ENCODE data around the gene MSH6.

Gene MSH6

DNA sequence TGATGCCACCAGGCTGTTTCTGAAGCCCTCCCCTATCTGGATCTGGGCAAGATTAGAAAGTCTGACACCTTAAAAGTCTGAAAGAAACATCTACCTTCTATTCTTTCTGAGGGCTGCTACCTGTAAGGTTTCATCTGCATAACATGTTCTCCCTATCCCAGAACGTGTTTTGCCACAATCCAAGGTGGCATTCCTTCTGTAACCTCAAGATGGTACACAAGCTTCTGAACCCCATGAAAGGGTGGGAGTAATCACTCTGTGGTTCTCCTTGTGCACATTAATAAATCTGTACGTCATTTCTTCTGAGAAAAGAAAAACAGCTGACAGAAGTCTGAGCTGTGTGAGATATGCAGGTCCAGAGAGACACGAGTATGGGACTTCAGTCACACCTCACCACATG, 41.8 kb upstream of the MSH6 start:
- CTCF ChIA-PET: interaction anchor here (1.1 to 2.3 kb wide), 6 partner anchors 9 to 43 kb away, joined by 3 to 8 read pairs (median 4); no protein-coding TSS in a partner anchor
- TF ChIP-seq, protein P1, sequence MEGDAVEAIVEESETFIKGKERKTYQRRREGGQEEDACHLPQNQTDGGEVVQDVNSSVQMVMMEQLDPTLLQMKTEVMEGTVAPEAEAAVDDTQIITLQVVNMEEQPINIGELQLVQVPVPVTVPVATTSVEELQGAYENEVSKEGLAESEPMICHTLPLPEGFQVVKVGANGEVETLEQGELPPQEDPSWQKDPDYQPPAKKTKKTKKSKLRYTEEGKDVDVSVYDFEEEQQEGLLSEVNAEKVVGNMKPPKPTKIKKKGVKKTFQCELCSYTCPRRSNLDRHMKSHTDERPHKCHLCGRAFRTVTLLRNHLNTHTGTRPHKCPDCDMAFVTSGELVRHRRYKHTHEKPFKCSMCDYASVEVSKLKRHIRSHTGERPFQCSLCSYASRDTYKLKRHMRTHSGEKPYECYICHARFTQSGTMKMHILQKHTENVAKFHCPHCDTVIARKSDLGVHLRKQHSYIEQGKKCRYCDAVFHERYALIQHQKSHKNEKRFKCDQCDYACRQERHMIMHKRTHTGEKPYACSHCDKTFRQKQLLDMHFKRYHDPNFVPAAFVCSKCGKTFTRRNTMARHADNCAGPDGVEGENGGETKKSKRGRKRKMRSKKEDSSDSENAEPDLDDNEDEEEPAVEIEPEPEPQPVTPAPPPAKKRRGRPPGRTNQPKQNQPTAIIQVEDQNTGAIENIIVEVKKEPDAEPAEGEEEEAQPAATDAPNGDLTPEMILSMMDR (IDR thresholded peaks at IDR 0.05; ENCODE audit: control extremely low read depth, extremely low read depth, low read depth, missing control alignments): no peak
- POLR2A ChIA-PET: no interaction called here
- no peak for DNase-seq (ENCODE audit: extremely low spot score)

DNA sequence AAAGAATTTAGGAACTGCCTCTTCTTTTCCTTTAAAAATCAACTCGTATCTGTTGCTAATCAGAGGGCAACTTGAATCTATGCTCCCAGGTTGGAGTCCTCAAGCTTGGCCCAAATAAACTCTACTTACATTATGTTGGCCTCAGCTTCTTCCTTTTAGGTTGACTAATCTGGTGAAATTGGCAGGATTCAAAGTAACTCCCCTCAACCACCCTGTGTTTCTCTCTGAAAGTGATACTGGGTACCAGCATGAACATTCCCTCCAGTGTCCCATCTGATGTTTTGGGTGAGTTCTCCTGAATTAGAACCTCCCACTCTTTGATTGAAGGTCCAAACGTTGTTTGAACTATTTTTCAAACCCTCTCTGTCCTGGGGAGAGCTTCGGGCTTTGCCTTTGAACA, 41.3 kb upstream of the MSH6 start:
- ChIA-PET CTCF (interaction anchor here (1.0 to 2.3 kb wide), 7 partner anchors 8 to 44 kb away, joined by 3 to 8 read pairs (median 3); no protein-coding TSS in a partner anchor), POLR2A (no interaction called here)
- TF ChIP-seq, protein P1 (IDR thresholded peaks at IDR 0.05; ENCODE audit: control extremely low read depth, extremely low read depth, low read depth, missing control alignments): no peak

DNA sequence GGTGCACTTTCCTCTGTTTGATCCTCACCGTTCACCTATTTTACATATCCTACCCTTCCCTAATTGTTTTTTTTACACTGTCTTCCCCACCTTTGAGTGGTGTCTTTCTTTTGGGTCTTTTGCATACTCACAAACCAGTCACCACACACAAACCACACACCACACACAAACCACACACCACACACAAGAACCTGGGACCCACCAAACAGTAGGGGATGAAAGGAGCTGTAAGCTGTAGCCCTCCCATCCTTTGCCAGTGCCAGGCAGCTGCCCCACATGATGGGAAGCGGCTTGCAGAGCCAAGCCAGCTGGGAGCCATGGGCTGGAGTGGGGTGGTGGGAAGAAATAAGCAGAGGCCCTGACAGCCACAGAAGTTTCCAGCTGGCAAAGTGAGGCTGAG, 38.9 kb upstream of the MSH6 start:
- TF ChIP-seq, protein P1 (IDR thresholded peaks at IDR 0.05; ENCODE audit: control extremely low read depth, extremely low read depth, low read depth, missing control alignments): no peak
- POLR2A ChIA-PET: no interaction called here
- CTCF ChIA-PET: interaction anchor here (1.6 to 3.2 kb wide), 3 partner anchors 8 to 23 kb away, joined by 3 to 16 read pairs (median 8); no protein-coding TSS in a partner anchor
- no peak for DNase-seq (ENCODE audit: extremely low spot score)

More for the DNA sequence above, 41.3 kb upstream of the MSH6 start:
- DNase-seq (ENCODE audit: extremely low spot score): no peak

DNA sequence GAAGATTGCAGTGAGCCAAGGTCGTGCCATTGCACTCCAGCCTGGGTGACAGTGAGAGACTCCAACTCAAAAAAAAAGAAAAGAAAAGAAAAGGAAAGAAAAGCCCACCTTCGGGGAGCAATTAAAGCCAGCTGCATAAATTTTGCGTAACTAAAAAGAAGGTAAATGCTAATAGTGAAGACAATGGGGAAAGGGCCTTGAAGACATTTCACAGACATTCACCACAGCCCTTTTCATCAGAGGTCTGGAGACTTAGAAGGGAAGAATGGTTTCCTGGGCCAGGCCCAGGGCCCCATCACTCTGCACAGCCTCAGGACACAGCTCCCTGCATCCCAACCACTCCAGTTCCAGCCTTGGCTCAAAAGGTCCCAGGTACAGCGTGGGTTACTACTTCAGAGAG, 35.1 kb upstream of the MSH6 start:
- CTCF ChIA-PET: interaction anchor here (1.0 to 1.9 kb wide), 3 partner anchors 11 to 349 kb away, joined by 3 to 9 read pairs (median 3); no protein-coding TSS in a partner anchor
- TF ChIP-seq, protein P1 (IDR thresholded peaks at IDR 0.05; ENCODE audit: control extremely low read depth, extremely low read depth, low read depth, missing control alignments): no peak
- DNase-seq (ENCODE audit: extremely low spot score): no peak
- POLR2A ChIA-PET: no interaction called here

DNA sequence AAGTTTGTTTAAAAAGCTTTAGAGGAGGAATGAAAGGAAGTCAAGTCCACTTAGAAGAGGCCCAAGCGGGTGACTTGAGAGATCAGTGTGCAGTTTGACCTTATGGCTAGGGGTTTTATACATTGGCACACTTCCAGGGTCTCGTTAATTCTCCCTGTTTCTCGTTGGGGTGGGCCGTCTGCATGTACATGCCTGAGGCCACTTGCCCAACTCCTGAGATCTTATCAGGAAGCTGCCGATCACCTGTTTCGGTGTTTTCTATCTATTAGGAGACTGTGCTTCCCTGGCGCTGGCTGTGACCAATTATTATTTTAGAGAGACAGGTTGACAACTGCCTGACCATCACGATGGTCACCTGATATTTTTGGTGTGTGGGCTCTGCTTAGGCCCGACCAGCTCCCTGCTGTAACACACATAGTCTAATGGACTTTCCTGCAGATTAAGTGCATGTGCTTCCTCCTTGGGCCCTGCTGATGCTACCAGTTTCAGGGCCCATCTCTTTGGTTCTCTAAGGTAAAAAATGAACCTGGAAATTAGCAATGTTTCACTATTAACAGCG, 31.0 kb upstream of the MSH6 start:
- ChIA-PET CTCF (interaction anchor here (1.4 to 1.9 kb wide), 2 partner anchors 9 to 20 kb away, joined by 4 to 6 read pairs; no protein-coding TSS in a partner anchor), POLR2A (no interaction called here)
- TF ChIP-seq, protein P1 (IDR thresholded peaks at IDR 0.05; ENCODE audit: control extremely low read depth, extremely low read depth, low read depth, missing control alignments): no peak
- DNase-seq (ENCODE audit: extremely low spot score): no peak

DNA sequence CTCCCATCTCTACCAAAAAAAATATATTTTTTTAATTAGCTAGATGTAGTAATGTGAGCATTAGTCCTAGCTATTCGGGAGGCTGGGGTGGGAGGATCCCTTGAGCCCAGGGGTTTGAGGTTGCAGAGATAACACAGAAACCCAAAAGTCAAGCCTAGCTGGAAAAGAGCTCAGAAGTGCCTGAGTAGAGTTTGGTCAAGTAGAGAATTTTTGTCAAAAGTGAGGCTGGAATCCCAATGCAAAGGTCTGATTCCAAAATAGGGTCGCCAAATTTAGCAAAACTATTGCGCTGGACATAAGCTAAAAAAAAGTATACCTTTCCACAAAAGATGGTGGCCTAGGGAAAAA, 15.5 kb upstream of the MSH6 start:
- POLR2A ChIA-PET: no interaction called here
- DNase-seq (ENCODE audit: extremely low spot score): no peak
- TF ChIP-seq, protein P1 (IDR thresholded peaks at IDR 0.05; ENCODE audit: control extremely low read depth, extremely low read depth, low read depth, missing control alignments): no peak
- CTCF ChIA-PET: interaction anchor here (0.6 to 7.1 kb wide), 80 partner anchors 11 to 460 kb away, joined by 3 to 89 read pairs (median 4); partner anchors contain the start of genes MSH2 and MSH6

Data from GM10248 (cell line).